Skin epidermis (tissue), 12 donors: ENCODE results near the gene MFSD11.
"Not testable (repeated sequence)": the region's sequence is repeated elsewhere in the genome, so short reads cannot be mapped to it uniquely, and the experiment has no call there.

ENCODE experiments used
- H3K27ac ChIP-seq, 21 experiments: fragments of 200-600 bp; sonication (generic) in 11 of 21; one replicate each; pipeline ENCODE4 v1.5.0; 2020; ENCODE audit warnings: mild to moderate bottlenecking in 3 of 21, inconsistent platforms in 2 of 21, moderate library complexity in 2 of 21
- H3K4me3 ChIP-seq, 7 experiments: fragments of 200-600 bp; sonication (generic) in 2 of 7; one replicate each; pipeline ENCODE4 v1.5.0; 2020; ENCODE audit warnings: inconsistent platforms in 2 of 7, mild to moderate bottlenecking in 2 of 7, moderate library complexity in 1 of 7

MFSD11 gene

GRCh38 chr17:76784926-76785325 lies 47.0 kb downstream of the MFSD11 start:
- H3K4me3 ChIP-seq: no peak overlapping the region
- H3K27ac ChIP-seq: no peak overlapping the region

- H3K27ac ChIP-seq, H3K4me3 ChIP-seq: not testable (repeated sequence)
Measured at GRCh38 chr17:76787866-76788265, 49.9 kb downstream of the MFSD11 start.

GRCh38 chr17:76789235-76789788 lies 51.4 kb downstream of the MFSD11 start:
- no peak overlapping the region for H3K4me3 ChIP-seq
- no peak overlapping the region for H3K27ac ChIP-seq

GRCh38 chr17:76791053-76791980 lies 53.4 kb downstream of the MFSD11 start:
- Histone ChIP-seq H3K4me3 (no peak overlapping the region), H3K27ac (peak overlapping the region in 15 of 21 experiments; percentile 1 to 68 (median 41))

- Histone ChIP-seq H3K4me3 (no peak overlapping the region), H3K27ac (peak overlapping the region in 5 of 21 experiments; percentile 16 to 58 (median 36))
Measured at GRCh38 chr17:76792348-76792747, 54.4 kb downstream of the MFSD11 start.

GRCh38 chr17:76793775-76794174 lies 55.9 kb downstream of the MFSD11 start:
- Histone ChIP-seq H3K27ac (no peak overlapping the region), H3K4me3 (no peak overlapping the region)

DNA sequence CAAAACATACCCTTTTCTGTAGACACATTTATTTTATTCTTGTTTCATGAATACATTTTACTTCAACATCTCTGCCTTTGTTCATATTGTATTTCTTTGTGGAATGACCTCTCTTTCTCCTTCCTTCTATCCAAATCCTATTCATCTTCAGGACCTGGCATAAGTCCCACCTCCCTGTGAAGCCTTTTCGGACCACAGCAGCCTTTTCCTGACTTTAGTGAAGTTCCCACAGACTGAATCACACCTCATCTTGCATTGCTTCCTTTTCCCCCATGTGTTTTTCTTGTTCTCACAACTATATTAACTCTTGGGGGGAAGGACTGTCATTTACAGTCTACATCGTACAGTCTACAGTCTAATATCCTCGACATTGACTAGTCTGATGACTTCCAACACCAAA lies 58.2 kb downstream of the MFSD11 start:
- Histone ChIP-seq H3K27ac (no peak overlapping the region), H3K4me3 (no peak overlapping the region)

GRCh38 chr17:76797241-76797840 lies 59.4 kb downstream of the MFSD11 start:
- no peak overlapping the region for H3K27ac ChIP-seq
- no peak overlapping the region for H3K4me3 ChIP-seq

GRCh38 chr17:76801706-76802105 lies 63.8 kb downstream of the MFSD11 start:
- H3K27ac ChIP-seq: no peak overlapping the region
- H3K4me3 ChIP-seq: no peak overlapping the region

DNA sequence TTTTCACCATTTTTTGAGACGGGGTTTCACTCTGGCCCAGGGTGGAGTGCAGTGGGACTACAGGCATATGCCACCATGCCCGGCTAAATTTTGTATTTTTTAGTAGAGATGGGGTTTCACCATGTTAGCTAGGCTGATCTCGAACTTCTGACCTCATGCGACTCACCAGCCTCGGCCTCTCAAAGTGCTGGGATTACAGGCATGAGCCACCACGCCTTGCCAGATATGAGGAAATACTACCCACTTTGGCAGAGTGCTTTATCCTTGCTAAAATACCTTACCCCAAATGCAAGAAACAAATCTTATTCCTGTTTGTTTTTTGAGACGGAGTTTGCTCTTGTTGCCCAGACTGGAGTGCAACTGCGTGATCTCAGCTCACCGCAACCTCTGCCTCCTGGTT lies 67.4 kb downstream of the MFSD11 start:
- H3K4me3 ChIP-seq: no peak overlapping the region

DNA sequence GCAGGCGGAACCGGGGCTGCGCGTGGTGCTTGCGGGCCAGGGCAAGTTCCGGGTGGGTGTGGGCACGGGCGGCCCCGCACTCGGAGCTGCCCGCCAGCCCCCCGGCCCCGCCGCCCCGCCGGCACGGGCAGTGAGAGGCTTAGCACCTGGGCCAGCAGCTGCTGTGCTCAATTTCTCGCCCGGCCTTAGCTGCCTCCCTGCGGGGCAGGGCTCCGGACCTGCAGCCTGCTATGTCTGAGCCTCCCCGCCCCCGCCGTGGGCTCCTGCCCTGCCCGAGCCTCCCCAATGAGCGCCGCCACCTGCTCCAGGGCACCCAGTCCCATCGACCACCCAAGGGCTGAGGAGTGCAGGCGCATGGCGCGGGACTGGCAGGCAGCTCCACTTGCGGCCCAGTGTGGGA lies 68.2 kb downstream of the MFSD11 start:
- H3K4me3 ChIP-seq: not testable (repeated sequence)

More for the DNA sequence above, 67.4 kb downstream of the MFSD11 start:
- H3K27ac ChIP-seq: no peak overlapping the region

GRCh38 chr17:76806767-76807166 lies 68.8 kb downstream of the MFSD11 start:
- not testable (repeated sequence) for H3K27ac ChIP-seq, H3K4me3 ChIP-seq

More for the DNA sequence above, 68.2 kb downstream of the MFSD11 start:
- not testable (repeated sequence) for H3K27ac ChIP-seq

DNA sequence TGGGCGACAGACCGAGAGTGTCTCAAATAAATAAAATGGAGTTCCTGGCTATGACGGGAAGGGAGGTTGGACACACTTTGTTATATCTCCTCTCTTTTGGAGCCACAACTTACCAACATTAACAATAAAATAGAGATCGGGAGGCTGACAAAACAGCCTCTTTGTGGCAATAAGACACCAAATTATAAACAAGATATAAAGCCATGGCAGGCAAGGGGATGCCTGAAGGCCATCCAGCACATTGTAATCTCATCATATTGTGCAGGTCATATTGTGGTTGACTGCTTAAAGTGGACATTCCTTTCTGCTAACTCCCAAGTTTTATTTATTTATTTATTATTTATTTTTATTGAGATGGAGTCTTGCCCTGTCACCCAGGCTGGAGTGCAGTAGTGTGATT lies 70.4 kb downstream of the MFSD11 start:
- no peak overlapping the region for H3K27ac ChIP-seq
- H3K4me3 ChIP-seq: no peak overlapping the region

- H3K27ac ChIP-seq: no peak overlapping the region
- H3K4me3 ChIP-seq: no peak overlapping the region
Measured at GRCh38 chr17:76810956-76811355, 73.0 kb downstream of the MFSD11 start.

DNA sequence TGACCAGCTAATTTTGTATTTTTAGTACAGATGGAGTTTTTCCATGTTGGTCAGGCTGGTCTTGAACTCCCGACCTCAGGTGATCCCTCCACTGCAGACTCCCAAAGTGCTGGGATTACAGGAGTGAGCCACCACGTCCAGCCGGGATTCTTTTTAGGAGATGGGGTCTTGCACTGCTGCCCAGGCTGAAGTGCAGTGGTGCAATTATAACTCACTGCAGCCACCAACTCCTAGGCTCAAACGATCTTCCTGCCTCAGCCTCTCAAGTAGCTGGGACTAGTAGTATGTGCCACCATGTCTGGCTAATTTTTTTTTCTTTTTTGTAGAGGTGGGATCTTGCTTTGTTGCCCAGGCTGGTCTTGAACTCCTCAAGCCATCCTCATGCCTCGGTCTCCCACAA lies 73.9 kb downstream of the MFSD11 start:
- no peak overlapping the region for H3K4me3 ChIP-seq
- no peak overlapping the region for H3K27ac ChIP-seq

DNA sequence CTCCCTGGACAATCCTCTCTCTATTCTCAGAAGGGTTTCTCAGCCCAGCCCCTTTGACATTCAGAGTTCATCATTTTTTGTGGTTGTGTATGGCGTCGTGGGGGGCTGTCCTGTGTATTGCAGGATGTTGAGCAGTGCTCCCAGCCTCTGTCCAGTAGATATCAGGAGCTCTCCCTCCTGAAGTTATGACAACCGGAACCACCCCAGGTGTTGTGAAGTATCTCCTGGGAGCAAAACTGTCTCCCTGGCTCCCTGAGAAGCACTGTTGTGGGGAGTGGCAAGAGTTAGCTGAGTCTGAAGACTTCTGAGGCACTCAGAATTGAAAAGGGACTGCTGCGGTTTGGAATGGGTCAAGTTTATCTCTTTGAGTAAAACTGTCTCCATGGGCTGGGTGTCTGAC lies 74.3 kb downstream of the MFSD11 start:
- H3K4me3 ChIP-seq: no peak overlapping the region
- H3K27ac ChIP-seq: no peak overlapping the region

DNA sequence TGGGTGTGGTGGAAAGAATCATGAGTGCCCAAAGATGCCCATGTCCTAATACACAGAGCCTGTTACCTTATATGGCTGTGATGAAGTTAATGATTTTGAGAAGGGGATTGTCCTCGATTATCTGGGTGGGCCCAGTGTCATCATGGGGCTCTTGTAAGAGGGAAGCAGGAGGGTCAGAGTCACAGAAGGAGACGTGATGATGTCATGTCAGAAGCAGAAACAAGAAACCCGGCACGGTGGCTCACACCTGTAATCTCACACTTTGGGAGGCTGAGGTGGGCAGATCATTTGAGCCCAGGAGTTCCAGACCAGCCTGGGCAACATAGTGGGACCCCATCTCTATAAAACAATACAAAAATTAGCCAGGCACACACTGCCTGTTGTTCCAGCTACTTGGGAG lies 75.0 kb downstream of the MFSD11 start:
- Histone ChIP-seq H3K27ac (no peak overlapping the region), H3K4me3 (no peak overlapping the region)

- H3K27ac ChIP-seq, H3K4me3 ChIP-seq: not testable (repeated sequence)
Measured at GRCh38 chr17:76815907-76816589, 78.1 kb downstream of the MFSD11 start.

- Histone ChIP-seq H3K4me3 (no peak overlapping the region), H3K27ac (no peak overlapping the region)
Measured at GRCh38 chr17:76816590-76817135, 78.7 kb downstream of the MFSD11 start.

DNA sequence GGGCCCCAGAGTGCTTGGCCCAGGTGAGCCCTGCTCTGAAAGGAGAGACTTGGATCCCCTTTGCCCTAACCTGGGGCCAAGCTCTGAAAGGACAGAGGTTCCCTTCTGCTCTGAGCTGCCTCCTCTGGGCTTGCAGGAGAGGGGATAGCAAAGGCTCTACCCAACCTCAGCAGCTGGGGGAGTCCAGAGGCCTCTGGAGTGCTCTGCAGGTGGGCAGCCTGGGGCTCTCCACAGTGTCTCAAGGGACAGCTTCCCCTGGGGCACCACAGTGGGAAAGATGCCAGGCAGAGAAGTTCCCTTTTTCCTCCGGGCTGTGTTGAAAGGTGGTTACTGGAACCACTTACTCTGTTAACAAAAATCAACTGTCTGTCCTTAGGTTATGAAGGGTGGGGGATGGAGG lies 82.1 kb downstream of the MFSD11 start:
- H3K27ac ChIP-seq: no peak overlapping the region
- no peak overlapping the region for H3K4me3 ChIP-seq
